ENCODE measurements around the gene COX6A1.
"Not testable (repeated sequence)": the region's sequence is repeated elsewhere in the genome, so short reads cannot be mapped to it uniquely, and the experiment has no call there.

COX6A1 gene

GRCh38 chr12:120468325-120468820, 30.5 kb downstream of the COX6A1 start:
- no peak for DNase-seq (ENCODE audit: low spot score)

GRCh38 chr12:120468821-120469449, 31.0 kb downstream of the COX6A1 start:
- DNase-seq (ENCODE audit: low spot score) = peak; percentile 81

GRCh38 chr12:120469450-120470149, 31.7 kb downstream of the COX6A1 start, which contains the start of gene SRSF9:
TSS of gene SRSF9 (minus strand) at chr12:120469748. CDS start at chr12:120469609, 139 bp downstream.
- peak; percentile 99 for DNase-seq (ENCODE audit: low spot score)

GRCh38 chr12:120470150-120470784, 32.4 kb downstream of the COX6A1 start:
- no peak for DNase-seq (ENCODE audit: low spot score)

- DNase-seq (ENCODE audit: low spot score) = no peak
These were observed 34.6 kb downstream of the COX6A1 start for GRCh38 chr12:120472521-120472920.

- DNase-seq (ENCODE audit: low spot score) = no peak
These were observed 36.1 kb downstream of the COX6A1 start for GRCh38 chr12:120473807-120474615.

- DNase-seq (ENCODE audit: low spot score) = no peak
These were observed 36.7 kb downstream of the COX6A1 start for GRCh38 chr12:120474616-120474960.

- DNase-seq (ENCODE audit: low spot score) = no peak
These were observed 37.7 kb downstream of the COX6A1 start for GRCh38 chr12:120475643-120476042.

GRCh38 chr12:120479458-120479857, 41.5 kb downstream of the COX6A1 start:
- DNase-seq (ENCODE audit: low spot score) = no peak

GRCh38 chr12:120480211-120480610, 42.3 kb downstream of the COX6A1 start:
- no peak for DNase-seq (ENCODE audit: low spot score)

- no peak for DNase-seq (ENCODE audit: low spot score)
These were observed 43.3 kb downstream of the COX6A1 start for GRCh38 chr12:120481022-120481767.

GRCh38 chr12:120483621-120484020, 45.7 kb downstream of the COX6A1 start:
- DNase-seq (ENCODE audit: low spot score) = no peak

GRCh38 chr12:120485961-120486881, 48.3 kb downstream of the COX6A1 start:
- DNase-seq (ENCODE audit: low spot score) = no peak

GRCh38 chr12:120487552-120487951, 49.6 kb downstream of the COX6A1 start:
- DNase-seq (ENCODE audit: low spot score) = not testable (repeated sequence)

- DNase-seq (ENCODE audit: low spot score) = no peak
These were observed 50.2 kb downstream of the COX6A1 start for GRCh38 chr12:120488057-120488640.

- DNase-seq (ENCODE audit: low spot score) = no peak
These were observed 51.1 kb downstream of the COX6A1 start for GRCh38 chr12:120489018-120489417.

- DNase-seq (ENCODE audit: low spot score) = no peak
These were observed 52.4 kb downstream of the COX6A1 start for GRCh38 chr12:120490325-120490724.
